Thyroid gland (tissue), 4 donors: Measurements from ENCODE around the gene TRIM6.

Experiments used
- POLR2A ChIP-seq, 2 donors: fragments of 450-650 bp; IDR thresholded peaks; one replicate each; pipeline ENCODE4 v1.6.1; 2017; ENCODE audit warnings: antibody characterized with exemption in 2 of 2, mild to moderate bottlenecking in 2 of 2, moderate library complexity in 1 of 2
- TF ChIP-seq, protein P1 (sequence below), 6 experiments: fragments of 200-600 bp in 3 of 6; fragments of 450-650 bp in 3 of 6; sonication (generic) in 3 of 6; IDR thresholded peaks; one replicate each; pipeline ENCODE4 v1.5.1; 2016 to 2019; ENCODE audit warnings: antibody characterized with exemption in 6 of 6, mild to moderate bottlenecking in 2 of 6, inconsistent platforms in 1 of 6, moderate library complexity in 1 of 6

DNA sequence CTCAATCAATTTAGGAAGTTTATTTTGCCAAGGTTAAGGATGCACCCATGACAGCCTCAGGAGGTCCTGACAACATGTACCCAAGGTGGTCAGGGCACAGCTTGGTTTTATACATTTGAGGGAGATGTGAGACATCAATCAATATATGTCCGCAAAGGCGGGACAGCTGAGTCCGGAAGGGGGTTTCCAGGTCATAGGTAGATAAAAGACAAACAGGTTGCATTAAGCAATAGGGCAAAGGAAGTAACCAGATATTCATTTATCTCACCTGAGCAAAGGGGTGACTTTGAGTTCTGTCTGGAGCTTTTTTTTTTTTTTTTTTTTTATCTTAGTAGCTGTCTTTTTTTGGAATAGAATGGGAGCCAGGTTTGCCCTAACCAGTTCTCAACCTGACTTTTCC is 26.4 kb downstream of the TRIM6 start:
- TF ChIP-seq, protein P1, sequence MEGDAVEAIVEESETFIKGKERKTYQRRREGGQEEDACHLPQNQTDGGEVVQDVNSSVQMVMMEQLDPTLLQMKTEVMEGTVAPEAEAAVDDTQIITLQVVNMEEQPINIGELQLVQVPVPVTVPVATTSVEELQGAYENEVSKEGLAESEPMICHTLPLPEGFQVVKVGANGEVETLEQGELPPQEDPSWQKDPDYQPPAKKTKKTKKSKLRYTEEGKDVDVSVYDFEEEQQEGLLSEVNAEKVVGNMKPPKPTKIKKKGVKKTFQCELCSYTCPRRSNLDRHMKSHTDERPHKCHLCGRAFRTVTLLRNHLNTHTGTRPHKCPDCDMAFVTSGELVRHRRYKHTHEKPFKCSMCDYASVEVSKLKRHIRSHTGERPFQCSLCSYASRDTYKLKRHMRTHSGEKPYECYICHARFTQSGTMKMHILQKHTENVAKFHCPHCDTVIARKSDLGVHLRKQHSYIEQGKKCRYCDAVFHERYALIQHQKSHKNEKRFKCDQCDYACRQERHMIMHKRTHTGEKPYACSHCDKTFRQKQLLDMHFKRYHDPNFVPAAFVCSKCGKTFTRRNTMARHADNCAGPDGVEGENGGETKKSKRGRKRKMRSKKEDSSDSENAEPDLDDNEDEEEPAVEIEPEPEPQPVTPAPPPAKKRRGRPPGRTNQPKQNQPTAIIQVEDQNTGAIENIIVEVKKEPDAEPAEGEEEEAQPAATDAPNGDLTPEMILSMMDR (IDR thresholded peaks at IDR 0.05) = no peak
- TF ChIP-seq POLR2A (IDR thresholded peaks at IDR 0.05) = no peak
